NCI-H510A (cell line): Measurements from ENCODE around the gene WRAP73.

Source experiments
- DNase-seq: peaks from one replicate; lab custom pipeline; 2025; lab: John Stamatoyannopoulos, UW

WRAP73 gene

DNA sequence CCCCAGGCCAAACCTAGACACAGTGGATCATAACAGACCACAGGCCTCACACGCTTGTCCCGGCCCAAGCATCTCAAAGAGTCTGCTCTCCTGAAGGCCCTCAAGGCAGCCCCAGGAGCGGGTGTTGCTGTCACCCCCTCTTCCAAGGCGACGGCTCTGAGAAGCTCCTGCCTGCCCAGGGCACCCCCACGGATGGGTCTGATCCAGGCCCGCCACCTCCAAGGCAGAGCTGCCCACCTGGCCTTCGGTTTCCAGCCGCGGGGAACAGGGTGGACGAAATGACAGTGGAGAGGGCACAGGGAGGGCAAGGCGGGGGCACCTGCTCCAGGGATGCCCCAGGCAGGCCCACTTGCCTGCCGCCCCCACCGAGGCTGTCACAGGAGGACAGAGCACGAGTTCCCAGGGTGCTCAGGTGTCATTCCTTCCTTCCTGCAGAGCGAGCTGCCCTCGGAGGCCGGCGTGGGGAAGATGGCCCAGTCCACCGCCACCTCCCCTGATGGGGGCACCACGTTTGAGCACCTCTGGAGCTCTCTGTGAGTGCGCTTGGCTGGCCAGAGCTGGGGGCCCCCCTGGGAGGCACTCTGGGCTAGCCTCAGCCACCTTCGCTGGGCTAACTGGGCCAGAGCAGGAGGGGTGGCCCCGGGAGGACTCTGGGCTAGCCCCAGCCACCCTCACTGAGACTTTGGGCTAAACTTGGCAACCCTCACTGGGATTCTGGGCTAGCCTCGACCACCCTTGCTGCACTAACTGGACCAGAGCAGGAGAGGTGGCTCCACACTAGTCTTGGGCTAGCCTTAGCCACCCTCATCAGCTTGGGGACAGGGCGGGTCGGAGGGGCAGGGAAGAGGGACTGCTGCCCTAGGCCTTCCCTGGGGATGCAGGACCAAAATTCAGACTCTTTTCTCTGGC is 32.2 kb upstream of the WRAP73 start:
- no peak for DNase-seq

DNA sequence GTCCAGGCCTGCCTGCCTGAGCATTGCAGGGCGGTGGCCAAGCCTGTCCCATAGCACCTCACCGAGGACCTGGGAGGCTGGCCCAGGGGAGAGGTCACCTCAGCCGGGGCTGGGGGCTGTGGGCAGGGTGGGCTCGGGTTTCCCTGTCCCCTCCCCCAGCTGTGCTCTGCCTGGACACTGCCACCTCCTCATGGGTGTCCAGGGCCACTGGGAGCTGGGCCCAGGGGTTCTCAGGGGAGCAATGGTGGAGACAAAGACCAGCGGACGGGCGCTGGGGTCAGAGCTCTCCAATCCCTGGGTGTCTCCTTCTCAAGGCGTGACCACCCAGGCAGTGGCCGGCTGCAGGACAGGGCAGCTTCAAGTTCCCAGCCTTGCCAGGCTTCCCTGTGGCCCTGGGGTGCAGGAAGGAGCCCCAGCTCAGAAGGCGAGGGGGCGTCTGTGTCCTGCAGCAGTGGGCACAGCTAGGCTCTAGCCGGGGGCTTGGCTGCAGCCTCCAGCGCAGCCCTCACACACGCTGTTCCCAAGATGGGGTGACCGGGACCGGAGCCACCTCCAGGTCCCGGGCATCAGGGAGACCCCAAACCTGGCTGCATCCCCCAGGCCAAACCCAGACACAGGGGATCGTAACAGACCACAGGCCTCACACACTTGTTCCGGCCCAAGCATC is 31.5 kb upstream of the WRAP73 start:
- DNase-seq = no peak

DNA sequence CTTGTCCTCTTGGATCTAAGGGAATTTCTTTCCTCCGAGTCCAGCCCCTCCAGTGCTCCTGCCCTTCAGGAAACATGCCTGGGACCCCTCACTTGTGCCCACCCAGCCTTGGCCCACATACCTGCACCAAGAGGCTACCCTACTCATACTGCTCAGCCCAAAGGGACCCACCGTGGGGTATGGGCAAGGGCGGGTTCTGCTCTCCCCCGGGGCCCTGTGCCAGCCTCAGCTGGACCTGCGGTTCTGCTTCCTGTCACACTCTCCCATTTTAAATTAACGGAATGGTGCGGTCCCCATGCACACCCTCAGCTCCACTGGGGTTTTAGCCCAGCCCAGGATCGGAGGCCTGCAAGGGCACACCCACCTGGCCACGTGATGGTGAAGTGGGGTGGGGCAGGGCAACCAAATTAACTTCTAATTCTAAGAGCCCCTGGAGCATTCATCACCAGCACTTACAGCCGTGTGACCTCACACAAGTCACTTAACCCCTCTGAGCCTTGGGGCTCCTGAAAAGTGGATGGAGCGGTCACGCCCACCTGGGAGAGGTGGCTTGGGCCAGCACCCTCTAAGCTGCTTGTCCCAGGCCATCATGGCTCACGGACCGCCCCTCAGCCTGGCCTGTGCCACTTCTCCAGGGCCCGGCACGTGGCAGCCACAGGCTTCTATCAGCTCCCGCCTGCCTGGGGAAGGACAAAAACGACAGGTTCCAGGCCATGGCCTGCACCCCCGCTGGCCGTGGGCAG is 30.8 kb upstream of the WRAP73 start:
- DNase-seq = no peak

DNA sequence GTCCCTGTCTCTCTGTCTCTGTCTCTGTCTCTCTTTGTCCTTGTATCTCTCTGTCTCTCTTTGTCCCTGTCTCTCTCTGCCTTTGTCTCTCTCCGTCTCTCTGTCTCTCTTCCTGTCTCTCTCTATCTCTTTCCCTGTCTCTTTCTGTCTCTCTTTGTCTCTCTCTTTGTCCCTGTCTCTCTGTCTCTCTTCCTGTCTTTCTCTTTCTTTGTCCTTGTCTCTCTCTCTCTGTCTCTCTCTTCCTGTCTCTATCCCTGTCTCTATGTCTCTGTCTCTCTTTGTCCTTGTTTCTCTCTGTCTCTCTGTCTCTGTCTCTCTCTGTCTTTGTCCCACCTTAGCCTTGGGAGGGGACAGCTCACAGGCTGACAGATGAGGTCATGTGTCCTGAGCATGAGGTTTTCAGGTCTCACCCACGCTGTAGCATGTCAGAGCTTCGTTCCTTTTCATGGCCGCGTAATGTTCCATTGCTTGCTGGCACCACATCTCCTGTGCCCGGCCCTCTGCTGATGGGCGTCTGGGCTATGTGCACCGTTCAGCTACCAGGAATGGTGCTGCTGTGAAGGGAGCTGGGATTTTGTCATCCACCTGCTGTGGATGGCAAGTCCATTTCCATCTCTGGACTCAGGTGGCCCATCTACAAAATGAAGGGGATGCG is 30.0 kb upstream of the WRAP73 start:
- DNase-seq = no peak

DNA sequence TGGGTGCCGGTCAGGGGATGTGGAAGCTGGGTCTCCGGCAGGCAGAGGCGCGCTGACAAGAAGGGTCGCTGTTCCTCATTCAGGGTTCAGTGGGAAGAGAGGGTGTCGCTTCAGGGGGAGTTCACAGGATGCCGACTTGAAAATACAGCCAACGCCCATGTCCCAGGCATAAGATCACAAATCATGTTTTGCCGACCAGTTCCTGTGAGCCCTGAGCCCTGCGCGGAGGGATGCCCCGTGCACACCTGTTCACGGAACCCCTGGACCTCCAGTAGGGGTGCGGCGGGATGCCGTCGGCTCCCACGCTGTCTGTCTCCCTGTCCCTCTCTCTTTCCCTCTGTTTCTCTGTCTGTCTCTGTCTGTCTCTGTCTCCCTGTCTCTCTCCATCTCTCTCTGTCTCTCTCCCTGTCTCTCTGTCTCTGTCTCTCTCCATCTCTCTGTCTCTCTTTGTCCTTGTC is 29.2 kb upstream of the WRAP73 start:
- DNase-seq = no peak

DNA sequence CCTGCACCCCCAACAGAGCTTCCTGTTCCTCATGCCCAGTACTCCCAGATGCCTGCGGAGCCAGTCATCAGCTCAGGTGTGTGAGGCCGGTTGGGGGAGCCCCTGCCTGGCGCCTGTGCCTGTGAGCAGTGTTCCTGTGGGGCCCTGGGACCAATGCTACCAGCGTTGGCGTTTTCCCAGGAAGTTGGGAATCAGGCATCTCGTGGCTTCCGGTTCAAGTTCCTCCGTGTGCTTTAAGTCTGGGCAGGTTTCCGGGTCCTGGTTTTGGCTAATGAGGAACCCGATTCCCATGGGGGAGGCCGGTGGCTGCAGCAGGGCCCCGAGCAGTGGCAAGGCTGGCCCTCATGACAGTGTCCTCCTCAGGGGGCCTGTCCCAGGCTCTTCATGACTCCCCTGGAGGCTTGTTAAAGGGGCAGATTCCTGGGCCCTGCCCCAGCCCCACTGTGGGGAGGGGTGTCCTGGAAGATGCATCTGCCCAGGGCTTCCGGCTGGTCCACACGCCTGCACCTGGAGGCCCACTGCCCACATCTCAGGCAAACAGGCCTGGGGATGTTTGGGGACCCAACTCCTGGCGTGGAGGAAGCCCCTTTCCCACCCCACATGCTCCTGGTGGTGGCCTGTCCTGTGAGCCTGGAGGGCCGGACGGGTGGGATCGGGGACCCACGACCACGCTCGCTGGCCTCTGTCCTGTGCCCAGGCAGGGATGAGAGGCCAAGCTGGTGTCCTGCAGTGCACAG is 28.6 kb upstream of the WRAP73 start:
- DNase-seq = no peak

DNA sequence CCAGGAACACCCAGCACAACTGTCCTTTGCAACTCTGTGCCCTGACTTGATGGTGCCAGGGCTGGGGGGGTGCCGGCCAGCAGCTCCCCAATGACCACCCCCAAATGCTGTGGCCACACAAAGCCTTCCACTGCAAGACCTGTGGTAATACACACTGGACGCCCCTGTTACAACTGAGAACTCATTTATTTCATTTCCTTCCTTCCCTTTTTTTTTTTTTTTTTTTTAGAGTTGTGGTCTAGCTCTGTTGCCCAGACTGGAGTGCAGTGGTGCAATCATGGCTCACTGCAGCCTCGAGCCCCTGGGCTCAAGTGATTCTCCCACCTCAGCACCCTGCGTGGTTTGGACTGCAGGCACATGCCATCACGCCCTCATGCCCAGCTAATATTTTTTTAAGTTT is 27.6 kb upstream of the WRAP73 start:
- no peak for DNase-seq

DNA sequence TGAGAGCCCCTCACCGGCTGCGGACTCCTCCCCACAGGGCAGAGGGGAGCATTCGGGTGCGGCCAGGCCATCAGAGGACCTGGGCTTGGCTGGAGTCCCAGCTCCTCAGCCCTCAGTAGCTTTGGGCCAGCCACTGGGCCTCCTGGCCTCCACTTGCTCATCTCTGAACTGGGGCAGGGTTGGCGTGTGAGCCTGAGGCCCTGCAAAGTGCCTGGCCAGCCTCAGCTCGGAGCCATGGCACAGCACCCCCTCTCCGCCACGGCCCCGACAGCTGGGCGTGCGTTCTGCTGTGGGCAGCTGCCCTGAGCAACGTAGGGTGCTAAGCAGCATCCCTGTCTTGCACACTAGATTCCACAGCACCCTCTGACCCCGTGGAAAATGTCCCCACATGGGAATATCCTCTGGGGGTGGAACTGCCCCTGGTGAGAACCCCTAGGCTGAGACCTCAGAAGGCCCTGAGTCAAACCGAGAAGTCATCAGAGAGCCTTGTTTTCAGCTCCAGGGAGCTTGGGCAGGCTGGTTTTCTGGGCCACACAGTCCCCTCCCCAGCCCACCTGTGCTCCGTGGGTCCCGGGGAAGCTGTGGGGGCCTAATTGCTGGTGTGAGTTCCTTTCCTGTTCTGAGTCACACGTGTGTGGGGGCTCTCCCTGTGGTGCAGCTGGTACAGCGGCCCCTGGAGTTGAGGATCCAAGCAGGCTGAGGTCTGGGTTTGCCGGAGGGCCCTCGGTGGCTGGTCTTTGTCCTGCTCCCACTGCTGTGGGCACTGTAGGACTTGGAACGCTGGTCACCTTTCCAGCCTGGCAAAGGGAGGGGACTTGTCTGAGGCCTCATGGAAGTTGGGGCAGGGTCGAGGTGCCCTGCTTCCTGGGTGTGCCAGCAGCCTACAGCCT is 26.9 kb upstream of the WRAP73 start:
- DNase-seq = no peak

DNA sequence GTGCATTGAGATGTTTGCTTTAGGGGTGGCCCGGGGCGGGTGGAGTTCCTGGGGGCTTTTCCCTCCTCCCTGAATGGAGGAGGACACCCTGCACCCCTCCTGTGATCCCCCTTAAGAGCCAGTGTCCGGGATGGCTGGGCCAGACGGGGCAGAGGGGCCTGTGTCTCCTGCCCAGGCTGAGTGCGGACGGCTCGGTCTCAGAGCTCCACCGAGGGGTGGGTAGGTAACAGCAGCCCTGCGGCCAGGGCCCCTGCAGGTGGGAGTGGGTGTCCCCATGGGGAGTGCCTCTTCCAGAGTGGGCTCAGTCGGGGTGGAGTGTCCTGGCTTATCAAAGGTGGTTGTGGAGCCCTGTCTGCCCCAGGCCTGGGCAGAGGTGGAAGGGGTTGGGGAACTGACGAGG is 25.5 kb upstream of the WRAP73 start:
- no peak for DNase-seq

DNA sequence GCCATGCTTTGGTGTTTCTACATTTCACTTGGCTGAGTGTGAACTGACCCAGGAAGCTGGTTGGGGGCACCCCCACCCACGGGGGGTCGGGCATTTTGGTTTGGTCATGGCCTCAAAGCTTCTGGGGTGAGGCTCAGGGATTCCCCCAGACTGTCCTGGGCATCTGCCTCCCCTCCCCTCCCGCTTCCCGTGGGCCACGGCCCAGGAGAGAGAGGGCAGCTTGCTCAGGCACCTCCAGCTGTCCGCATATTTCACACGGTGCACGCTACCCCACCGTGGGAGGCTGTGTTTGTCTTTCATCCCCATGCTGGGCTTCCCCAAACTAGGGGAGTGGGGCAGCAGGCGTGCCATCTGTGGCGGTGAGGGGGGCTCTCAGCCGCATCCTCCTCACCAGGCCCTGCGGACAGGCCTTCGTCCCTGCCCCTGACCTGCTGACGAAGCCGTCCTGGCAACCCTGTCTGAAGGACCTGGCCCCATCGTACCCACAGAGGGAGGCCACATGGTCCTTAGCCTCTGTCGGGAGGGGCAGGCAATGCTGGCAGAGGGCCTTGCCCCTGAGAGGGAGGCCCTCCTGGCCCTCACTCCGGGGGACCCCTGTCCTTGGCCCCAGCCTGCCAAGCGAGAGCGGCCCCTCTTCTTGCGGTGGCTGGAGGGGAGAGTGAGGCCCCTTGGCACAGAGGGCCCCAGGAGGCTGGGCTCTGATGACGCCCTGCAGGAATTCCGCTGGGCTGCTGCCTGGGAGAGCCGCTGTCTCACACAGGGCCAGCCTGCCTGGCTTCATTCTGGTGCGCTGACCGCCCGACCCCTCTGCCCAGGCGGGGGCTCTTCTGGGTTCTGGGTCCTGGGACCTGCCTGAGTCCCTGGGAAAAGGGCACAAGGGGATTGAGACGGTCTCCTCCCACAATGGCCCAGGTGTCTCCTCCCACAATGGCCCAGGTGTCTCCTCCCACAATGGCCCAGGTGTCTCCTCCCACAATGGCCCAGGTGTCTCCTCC is 24.5 kb upstream of the WRAP73 start:
- DNase-seq = no peak

DNA sequence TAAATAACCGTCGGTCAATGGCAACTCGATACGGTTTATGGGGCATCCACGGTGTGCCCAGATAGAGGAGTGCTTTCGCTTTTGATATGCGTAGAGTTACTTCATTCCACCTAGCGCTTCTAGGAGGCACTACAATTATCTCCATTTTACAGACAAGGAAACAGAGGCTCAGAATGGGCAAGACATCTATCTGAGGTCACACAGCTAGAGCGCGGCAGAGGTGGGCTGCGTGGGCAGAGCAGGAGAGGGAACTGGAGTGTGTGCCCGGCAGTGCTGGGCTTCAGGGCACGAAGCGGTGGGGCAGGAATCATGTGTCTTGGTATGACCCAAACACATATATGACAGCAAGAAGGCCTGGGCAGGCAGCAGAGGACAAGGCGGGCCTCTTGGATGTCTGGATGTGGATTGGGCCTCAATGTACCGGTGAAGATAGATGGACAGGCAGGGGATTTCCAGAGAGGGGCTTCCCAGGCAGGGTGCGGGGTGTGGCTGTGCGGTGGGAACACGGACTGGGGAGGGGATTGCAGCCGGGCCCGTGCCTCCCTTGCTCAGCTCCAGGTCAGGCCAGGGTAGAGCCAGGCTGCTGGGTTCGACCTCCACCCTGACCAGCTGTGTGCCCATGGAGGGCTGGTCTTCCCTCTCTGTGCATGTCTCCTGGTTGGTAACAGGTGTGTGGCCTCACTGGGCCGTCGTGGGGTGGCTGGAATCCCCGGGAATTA is 23.6 kb upstream of the WRAP73 start:
- no peak for DNase-seq

DNA sequence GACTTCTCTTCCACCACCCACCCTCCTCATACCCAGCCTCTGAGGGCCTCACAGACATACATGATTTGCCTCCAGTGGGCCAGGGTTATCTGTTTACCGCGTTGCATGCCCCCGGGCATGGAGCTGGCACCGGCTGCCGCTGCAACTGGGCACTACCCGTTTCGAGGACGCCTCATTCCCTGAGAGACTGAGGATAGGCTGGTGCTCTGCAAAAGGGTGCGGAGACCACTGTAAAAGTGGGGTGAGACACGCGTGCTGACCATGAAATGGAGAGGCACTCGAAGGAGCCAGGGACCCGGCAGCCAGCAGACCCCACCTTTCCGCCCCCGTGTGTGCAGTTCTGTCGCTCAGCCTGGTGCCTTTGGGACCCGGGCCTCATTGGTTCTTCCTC is 23.1 kb upstream of the WRAP73 start:
- no peak for DNase-seq

DNA sequence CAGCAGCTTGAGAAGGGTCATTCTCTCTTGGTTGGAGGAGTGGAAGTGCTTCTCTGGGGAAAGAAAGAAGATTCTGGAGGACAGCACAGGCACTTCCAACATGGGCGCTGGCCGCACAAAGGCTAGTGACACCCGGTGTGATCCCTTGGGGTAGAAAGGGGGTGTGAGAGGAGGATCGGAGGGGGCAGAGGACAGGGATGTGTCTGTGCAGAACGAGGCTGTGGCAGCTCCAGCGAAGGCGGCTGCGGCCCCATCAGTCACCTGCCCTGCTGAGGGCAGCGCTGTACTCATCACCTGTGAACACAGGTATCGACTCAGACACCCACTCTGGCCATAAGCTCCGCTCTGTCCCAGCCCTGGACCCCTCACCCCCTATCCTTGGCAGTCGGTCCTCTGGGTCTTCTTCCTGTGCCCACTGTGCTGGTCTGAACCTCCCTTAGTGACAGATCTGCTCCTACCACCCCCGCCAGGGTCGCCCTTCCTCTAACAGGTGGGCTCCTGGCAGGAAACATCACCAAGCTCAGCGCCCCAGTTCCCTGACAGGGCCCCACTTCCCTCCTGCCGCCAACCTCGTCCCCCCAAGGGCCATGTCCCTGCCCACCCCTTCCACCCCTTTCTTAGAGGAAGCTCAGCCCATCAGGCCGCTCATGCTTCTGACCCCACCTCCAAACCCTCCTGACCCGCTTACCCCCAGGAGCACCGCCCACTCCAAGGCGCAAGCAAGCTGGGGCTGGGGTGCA is 22.5 kb upstream of the WRAP73 start:
- no peak for DNase-seq

DNA sequence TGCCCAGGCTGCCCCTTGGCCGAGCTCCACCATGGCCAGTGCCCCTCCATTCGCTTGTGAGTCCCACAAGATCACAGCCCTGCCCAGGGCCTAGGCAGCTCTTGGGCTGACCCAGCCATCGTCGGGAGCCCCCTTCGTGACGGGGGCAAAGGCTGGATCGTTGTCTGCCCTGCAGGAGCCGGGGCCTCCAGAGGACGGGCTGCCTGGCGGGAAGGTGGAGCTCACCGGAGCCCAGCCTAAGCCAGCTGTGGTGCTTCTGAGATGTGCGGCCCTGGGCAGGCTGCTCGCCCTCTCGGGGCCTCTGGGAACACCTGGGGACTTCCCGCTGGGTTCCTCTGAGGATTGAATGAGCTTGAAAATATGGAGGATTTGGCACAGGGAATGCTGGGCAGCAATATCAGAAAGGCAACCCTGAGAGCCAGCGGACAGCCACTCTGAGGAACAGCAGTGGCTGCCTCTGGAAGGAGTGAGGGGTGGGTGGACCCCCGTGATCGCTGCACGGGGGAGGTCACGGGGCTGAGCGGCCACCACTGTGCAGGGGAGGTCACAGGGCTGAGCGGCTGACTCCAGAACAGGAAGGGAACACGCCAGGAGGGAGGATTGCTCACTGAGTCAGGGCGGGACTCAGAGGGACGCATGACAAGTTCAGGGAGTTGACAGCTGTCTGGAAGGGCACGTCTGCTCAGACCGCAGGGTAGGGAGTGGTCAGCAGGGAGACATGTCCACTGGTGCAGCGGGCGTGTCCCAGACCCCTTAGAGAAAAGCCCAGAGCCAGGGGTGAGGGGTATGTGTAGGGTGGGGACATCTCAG is 21.7 kb upstream of the WRAP73 start:
- DNase-seq = peak; percentile 46

DNA sequence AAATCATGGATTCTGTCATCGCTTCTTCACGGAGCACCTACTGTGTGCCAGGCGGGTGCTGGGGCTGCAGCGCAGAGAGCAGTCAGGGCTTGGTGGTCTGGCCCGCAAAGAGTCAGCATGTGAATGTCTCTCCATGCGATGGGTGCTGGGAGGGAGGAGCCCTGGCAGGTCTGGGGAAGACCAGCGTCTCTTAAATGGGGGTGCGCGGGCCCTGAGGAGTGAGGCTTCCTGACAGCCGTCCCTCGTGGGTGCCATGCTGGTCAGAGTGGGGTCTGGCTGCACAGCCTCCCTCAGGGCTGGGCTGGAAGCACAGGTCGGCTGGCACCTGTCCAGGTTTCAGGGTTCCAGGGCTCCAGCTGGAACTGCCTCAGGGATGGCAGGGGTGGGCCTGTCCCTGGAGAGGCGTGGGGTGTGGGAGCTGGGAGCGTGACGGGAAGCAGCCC is 20.9 kb upstream of the WRAP73 start:
- DNase-seq = no peak

DNA sequence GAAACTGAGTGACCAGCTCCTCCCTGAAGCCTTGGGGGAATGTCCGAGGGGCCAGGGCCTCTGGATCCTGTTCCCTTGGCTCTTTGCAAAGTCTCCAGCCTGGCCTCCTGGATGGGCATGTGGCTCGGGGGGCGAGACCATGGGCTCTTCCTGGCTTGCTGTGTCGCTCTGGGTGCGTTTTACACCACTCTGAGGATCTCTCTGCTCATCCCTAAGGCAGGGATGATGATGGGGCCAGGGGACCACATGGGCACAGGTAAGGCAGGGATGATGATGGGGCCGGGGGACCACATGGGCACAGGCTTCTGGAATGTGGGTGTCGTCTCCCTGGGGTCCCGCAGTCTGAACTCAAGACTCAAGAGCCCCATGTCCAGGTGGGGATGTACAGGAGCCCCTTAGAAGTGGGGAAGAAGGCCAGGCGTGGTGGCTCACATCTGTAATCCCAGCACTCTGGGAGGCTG is 20.1 kb upstream of the WRAP73 start:
- DNase-seq = no peak

DNA sequence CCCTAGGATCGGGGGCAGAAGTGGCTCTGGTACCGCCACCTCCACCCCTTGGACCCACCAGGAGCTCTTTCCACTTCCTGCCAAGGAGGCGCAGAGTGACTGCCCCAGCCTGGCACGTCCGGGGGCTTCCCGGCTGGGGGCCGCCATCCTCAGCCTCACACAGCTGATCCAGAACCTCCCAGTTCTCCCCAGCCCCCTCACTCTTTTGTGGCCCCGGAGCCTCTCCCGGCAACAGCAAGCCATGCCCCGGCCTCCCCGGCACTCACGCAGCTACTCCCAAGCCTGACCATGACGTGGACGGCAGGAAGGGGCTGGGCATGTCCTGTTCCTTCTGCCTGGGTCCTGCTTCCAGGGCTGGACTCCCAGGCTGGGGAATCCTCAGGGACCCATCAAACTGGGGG is 19.5 kb upstream of the WRAP73 start:
- no peak for DNase-seq
